Neuronal stem cell (in vitro differentiated cells): ENCODE data around the gene SNUPN.
A peak's percentile ranks its signal among the peaks of the same experiment; 100 is the strongest.

Source experiments
- DNase-seq: peaks from one replicate; pipeline ENCODE4 v3.0.0-alpha.2; 2013; ENCODE audit warnings: low spot score
- H2AFZ ChIP-seq: one replicate; pipeline ENCODE4 v1.6.1; 2013; ENCODE audit warnings: mild to moderate bottlenecking, low read length, inconsistent platforms
- H2AK5ac ChIP-seq: 2 replicates; pipeline ENCODE4 v1.6.1; 2013; ENCODE audit warnings: low read depth, mild to moderate bottlenecking, inconsistent platforms, low read length, moderate library complexity, mixed read lengths
- H2BK120ac ChIP-seq: 2 replicates; pipeline ENCODE4 v1.6.1; 2013; ENCODE audit warnings: low read depth, mild to moderate bottlenecking, inconsistent platforms, low read length, moderate library complexity, mixed read lengths
- H2BK12ac ChIP-seq: one replicate; pipeline ENCODE4 v1.6.1; 2013; ENCODE audit warnings: low read length, inconsistent platforms
- H2BK15ac ChIP-seq: 2 replicates; pipeline ENCODE4 v1.6.1; 2013; ENCODE audit warnings: mild to moderate bottlenecking, low read length, inconsistent platforms, mixed read lengths
- H2BK5ac ChIP-seq: one replicate; pipeline ENCODE4 v1.6.1; 2013; ENCODE audit warnings: inconsistent platforms, mild to moderate bottlenecking, low read length, moderate library complexity
- H3K14ac ChIP-seq: one replicate; pipeline ENCODE4 v1.6.1; 2013; ENCODE audit warnings: low read length, inconsistent platforms
- H3K18ac ChIP-seq: 2 replicates; pipeline ENCODE4 v1.6.1; 2013; ENCODE audit warnings: low read length, inconsistent platforms
- H3K23ac ChIP-seq: 2 replicates; pipeline ENCODE4 v1.6.1; 2013; ENCODE audit warnings: low read depth, mild to moderate bottlenecking, mixed read lengths, low read length, inconsistent platforms; ENCODE audit not compliant: poor library complexity
- H3K27ac ChIP-seq: replicated peaks from 3 replicates; pipeline ENCODE4 v1.5.1; 2013; ENCODE audit warnings: low read length, inconsistent platforms
- H3K27me3 ChIP-seq, 3 experiments: 2 replicates each; pipeline ENCODE4 v1.6.1; 2013; ENCODE audit warnings: low read length in 3 of 3, mild to moderate bottlenecking in 2 of 3, inconsistent platforms in 1 of 3, low read depth in 1 of 3, mixed read lengths in 1 of 3, moderate library complexity in 1 of 3; ENCODE audit not compliant: control insufficient read depth in 3 of 3, insufficient read depth in 3 of 3
- H3K36me3 ChIP-seq, 2 donors: replicated peaks in 1 of 2; 2 replicates each; pipeline ENCODE4 v1.6.1; 2013; ENCODE audit warnings: low read length in 2 of 2; ENCODE audit not compliant: control insufficient read depth in 2 of 2, insufficient read depth in 2 of 2
- H3K4ac ChIP-seq: 2 replicates; pipeline ENCODE4 v1.6.1; 2013; ENCODE audit warnings: inconsistent platforms, mild to moderate bottlenecking, low read length, moderate library complexity
- H3K4me1 ChIP-seq, 2 donors: 1 replicate in 1 of 2; 2 replicates in 1 of 2; pipeline ENCODE4 v1.6.1; 2013; ENCODE audit warnings: low read length in 2 of 2, low read depth in 1 of 2; ENCODE audit not compliant: control insufficient read depth in 2 of 2, insufficient read depth in 1 of 2
- H3K4me2 ChIP-seq: one replicate; pipeline ENCODE4 v1.6.1; 2013; ENCODE audit warnings: mild to moderate bottlenecking, low read length, inconsistent platforms; ENCODE audit not compliant: insufficient read depth, poor library complexity, severe bottlenecking
- H3K4me3 ChIP-seq, 2 donors: 2 replicates each; pipeline ENCODE4 v1.5.1; 2013; ENCODE audit warnings: low read length in 2 of 2, mild to moderate bottlenecking in 2 of 2, inconsistent platforms in 1 of 2, moderate library complexity in 1 of 2
- H3K79me1 ChIP-seq: one replicate; pipeline ENCODE4 v1.6.1; 2013; ENCODE audit warnings: low read depth, mild to moderate bottlenecking, inconsistent platforms, low read length, moderate library complexity
- H3K9ac ChIP-seq: one replicate; pipeline ENCODE4 v1.6.1; 2013; ENCODE audit warnings: mild to moderate bottlenecking, low read depth, low read length, inconsistent platforms; ENCODE audit not compliant: poor library complexity
- H3K9me3 ChIP-seq, 2 donors: replicated peaks in 1 of 2; 2 replicates each; pipeline versions ENCODE3 to v1.6.1; 2013; ENCODE audit warnings: low read length in 2 of 2, mild to moderate bottlenecking in 2 of 2, inconsistent platforms in 1 of 2, low read depth in 1 of 2, mixed read lengths in 1 of 2, moderate library complexity in 1 of 2; ENCODE audit not compliant: control insufficient read depth in 2 of 2, insufficient read depth in 1 of 2
- H4K8ac ChIP-seq: one replicate; pipeline ENCODE4 v1.6.1; 2013; ENCODE audit warnings: low read depth, mild to moderate bottlenecking, inconsistent platforms, low read length, moderate library complexity
- H4K91ac ChIP-seq: one replicate; pipeline ENCODE4 v1.6.1; 2013; ENCODE audit warnings: low read length, low read depth, mild to moderate bottlenecking, inconsistent platforms; ENCODE audit not compliant: poor library complexity
- WGBS, 2 donors: extraction: QIAGEN DNeasy Blood & Tissue Kit; methylation state at CpG; one replicate each; pipeline ENCODE4 v1.1.7; 2013; ENCODE audit warnings: missing lambda C conversion rate in 2 of 2, mixed read lengths in 1 of 2; ENCODE audit not compliant: insufficient read length in 2 of 2, insufficient replicate concordance in 1 of 2; ENCODE audit errors: extremely low coverage in 2 of 2; 5-methylcytosine and 5-hydroxymethylcytosine counted together

The SNUPN gene

GRCh38 chr15:75647370-75648155, 22.0 kb upstream of the SNUPN start, which contains the start of gene SNX33:
Gene SNX33, plus strand, starts transcription at chr15:75647912. Its CDS starts 1,191 bp downstream, at chr15:75649103.
- no CpG with 5 or more reads among the region's 76 CpGs for WGBS, 2 donors

DNA sequence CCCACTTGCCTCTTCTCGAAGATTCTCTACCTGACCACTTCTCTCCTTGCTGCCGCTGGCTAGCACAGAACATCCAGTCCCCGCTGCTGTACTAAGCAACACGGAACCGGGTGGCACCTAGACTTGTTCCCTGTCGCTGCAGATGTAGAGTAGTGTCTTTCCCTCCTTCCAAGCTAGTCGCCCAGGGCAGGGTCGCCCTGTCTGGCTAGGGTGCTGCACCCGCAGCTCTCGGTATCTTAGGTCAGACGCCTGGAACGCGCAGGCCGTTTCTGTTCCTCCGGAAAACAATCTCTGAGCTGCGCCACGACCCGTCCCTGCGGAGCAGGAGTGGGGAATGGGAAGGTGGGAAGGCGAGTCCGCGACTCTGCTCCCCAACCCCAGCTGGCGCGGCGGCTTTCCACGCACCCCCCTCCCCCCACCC, 21.4 kb upstream of the SNUPN start:
- H3K4me3 ChIP-seq: peak overlapping the region; percentile 96 to 98
- H3K23ac ChIP-seq: peak overlapping the region; percentile 62
- H2AK5ac ChIP-seq: no peak overlapping the region
- peak overlapping the region; percentile 93 for H3K27ac ChIP-seq
- H3K4me2 ChIP-seq: peak overlapping the region; percentile 99
- WGBS, 2 donors: no CpG with 5 or more reads among the region's 26 CpGs
- no peak overlapping the region for H2BK120ac ChIP-seq
- H3K79me1 ChIP-seq: peaks cover 12% of the 10 kb centered on the region
- no peak overlapping the region for H4K91ac ChIP-seq
- H3K27me3 ChIP-seq: peaks cover 0 to 9% (median 0%) of the 10 kb centered on the region in 3 experiments
- no peak overlapping the region for H2BK12ac ChIP-seq
- H2BK15ac ChIP-seq: peak overlapping the region; percentile 60
- H3K9ac ChIP-seq: peak overlapping the region; percentile 93
- no peak overlapping the region for H4K8ac ChIP-seq
- H3K18ac ChIP-seq: peak overlapping the region; percentile 93
- peak overlapping the region; percentile 99 for H2AFZ ChIP-seq
- no peaks in the 10 kb centered on the region for H3K9me3 ChIP-seq
- H3K4ac ChIP-seq: no peak overlapping the region
- peak overlapping the region; percentile 97 for H2BK5ac ChIP-seq
- H3K4me1 ChIP-seq: peaks cover 32 to 34% of the 10 kb centered on the region in 2 donors
- no peak for DNase-seq
- H3K36me3 ChIP-seq: peaks cover 13 to 28% of the 10 kb centered on the region in 2 donors
- peak overlapping the region; percentile 3 for H3K14ac ChIP-seq

More at GRCh38 chr15:75647370-75648155, 22.0 kb upstream of the SNUPN start, which contains the start of gene SNX33:
- Histone ChIP-seq H3K9me3 (no peaks in the 10 kb centered on the region), H2BK5ac (peak within 1 kb of the TSS; percentile 97), H2BK120ac (peak within 1 kb of the TSS; percentile 93), H3K9ac (peak within 1 kb of the TSS; percentile 93), H3K23ac (peak within 1 kb of the TSS; percentile 62), H3K27me3 (peaks cover 0 to 9% (median 0%) of the 10 kb centered on the region in 3 experiments), H3K4me1 (peaks cover 38% of the 10 kb centered on the region in 2 donors), H3K14ac (peak within 1 kb of the TSS; percentile 83), H3K18ac (peak within 1 kb of the TSS; percentile 93), H3K4me3 (peak within 1 kb of the TSS; percentile 96 to 98), H4K91ac (peak within 1 kb of the TSS; percentile 22), H3K27ac (peak within 1 kb of the TSS; percentile 93), H2AFZ (peak within 1 kb of the TSS; percentile 99), H3K79me1 (peaks cover 12% of the 10 kb centered on the region), H3K4ac (no peak within 1 kb of the TSS), H3K36me3 (peaks cover 13 to 31% of the 10 kb centered on the region in 2 donors), H2BK12ac (no peak within 1 kb of the TSS), H2AK5ac (peak within 1 kb of the TSS; percentile 79), H2BK15ac (peak within 1 kb of the TSS; percentile 60), H4K8ac (no peak within 1 kb of the TSS), H3K4me2 (peak within 1 kb of the TSS; percentile 99)
- DNase-seq: peak; percentile 90

DNA sequence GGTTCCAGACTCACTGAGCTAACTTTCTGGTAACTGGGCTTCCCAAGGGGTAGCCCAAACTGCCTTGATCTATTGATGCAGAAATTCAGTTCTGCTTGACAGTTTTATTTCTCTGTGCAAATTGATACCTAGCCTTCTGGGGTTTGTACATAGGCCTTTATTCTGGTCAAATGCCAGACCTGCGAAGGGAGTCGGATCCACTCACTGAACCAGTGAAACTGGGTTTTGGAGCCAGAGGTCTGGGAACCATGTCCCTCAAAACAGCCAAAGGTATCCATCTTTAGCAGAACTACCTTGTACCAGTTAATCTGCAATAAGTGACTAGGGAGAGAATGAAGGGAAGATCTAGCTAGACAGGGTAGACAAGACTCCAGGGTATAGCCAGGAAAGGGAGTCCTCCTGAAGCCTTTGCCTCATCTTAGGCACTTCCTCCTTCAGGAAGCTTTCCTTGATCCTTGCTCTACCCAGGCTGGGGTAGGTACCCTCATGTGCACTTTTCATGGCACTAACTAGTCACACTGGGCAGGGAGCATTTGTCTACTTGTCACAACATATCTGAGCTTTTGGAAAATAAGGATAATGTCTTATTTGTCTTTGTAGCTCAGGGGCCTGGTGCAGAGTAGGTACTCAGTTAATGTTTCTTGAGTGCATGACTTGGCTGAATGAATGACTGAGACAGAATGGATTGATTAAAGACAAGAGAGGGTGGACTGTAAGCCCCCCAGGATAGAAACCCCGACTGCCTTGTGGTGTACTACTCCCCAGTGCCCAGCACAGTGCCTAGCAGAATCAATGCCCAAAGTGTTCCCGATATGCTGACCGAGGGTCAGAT, 20.8 kb upstream of the SNUPN start:
- Histone ChIP-seq H2AK5ac (no peak overlapping the region), H3K79me1 (peaks cover 9% of the 10 kb centered on the region), H4K91ac (no peak overlapping the region), H3K23ac (no peak overlapping the region), H3K4me3 (peak overlapping the region; percentile 96 to 98), H2BK5ac (no peak overlapping the region), H3K9me3 (no peaks in the 10 kb centered on the region), H2BK15ac (no peak overlapping the region), H4K8ac (no peak overlapping the region), H2AFZ (peak overlapping the region; percentile 99), H3K4me2 (peak overlapping the region; percentile 99), H3K4me1 (peaks cover 27 to 28% of the 10 kb centered on the region in 2 donors), H3K36me3 (peaks cover 13 to 22% of the 10 kb centered on the region in 2 donors), H2BK12ac (no peak overlapping the region), H3K4ac (no peak overlapping the region), H3K9ac (peak overlapping the region; percentile 93), H3K27ac (no peak overlapping the region), H3K18ac (no peak overlapping the region), H3K27me3 (peaks cover 0 to 9% (median 0%) of the 10 kb centered on the region in 3 experiments), H2BK120ac (no peak overlapping the region), H3K14ac (no peak overlapping the region)
- no CpG with 5 or more reads among the region's 5 CpGs for WGBS, 2 donors
- no peak for DNase-seq
